Stimulated activated CD4-positive, alpha-beta T cell treated with anti-CD3 and anti-CD28 coated beads, Interleukin-12 subunit alpha, Interleukin-12 subunit beta, amount 100 ng/mL, for 48 hours (primary cell): ENCODE results near the gene COL16A1.

Experiments used
- DNase-seq, 3 donors: peaks; one replicate each; pipeline ENCODE4 v3.0.0-alpha.2; 2020; ENCODE audit warnings: low read depth in 2 of 3, low spot score in 1 of 3

COL16A1 gene

GRCh38 chr1:31703431-31704270 is at the start of gene COL16A1:
COL16A1 (minus strand) TSS chr1:31704017; CDS start chr1:31702193, 1,824 bp downstream.
- no peak for DNase-seq

GRCh38 chr1:31752952-31753475 is 49.2 kb upstream of the COL16A1 start:
- DNase-seq: no peak

GRCh38 chr1:31752258-31752657 is 48.4 kb upstream of the COL16A1 start:
- no peak for DNase-seq

GRCh38 chr1:31751822-31752241 is 48.0 kb upstream of the COL16A1 start:
- DNase-seq: no peak

- no peak for DNase-seq
Observed at GRCh38 chr1:31750858-31751510, 47.2 kb upstream of the COL16A1 start.

- DNase-seq: no peak
Observed at GRCh38 chr1:31749785-31750735, 46.2 kb upstream of the COL16A1 start.

GRCh38 chr1:31748365-31748764 is 44.5 kb upstream of the COL16A1 start:
- no peak for DNase-seq

GRCh38 chr1:31747304-31747703 is 43.5 kb upstream of the COL16A1 start:
- DNase-seq: no peak

GRCh38 chr1:31746687-31747086 is 42.9 kb upstream of the COL16A1 start:
- no peak for DNase-seq

GRCh38 chr1:31745946-31746670 is 42.3 kb upstream of the COL16A1 start:
- DNase-seq: no peak

- DNase-seq: peak; percentile 33 to 49 (median 35)
Observed at GRCh38 chr1:31745096-31745945, 41.5 kb upstream of the COL16A1 start.

GRCh38 chr1:31744165-31744888 is 40.5 kb upstream of the COL16A1 start:
- no peak for DNase-seq

GRCh38 chr1:31742462-31743212 is 38.8 kb upstream of the COL16A1 start:
- DNase-seq: no peak

GRCh38 chr1:31739346-31739745 is 35.5 kb upstream of the COL16A1 start:
- DNase-seq: peak in 2 of 3 donors; percentile 20 to 28

GRCh38 chr1:31736675-31737074 is 32.9 kb upstream of the COL16A1 start:
- no peak for DNase-seq

GRCh38 chr1:31735571-31735970 is 31.8 kb upstream of the COL16A1 start:
- DNase-seq: no peak

- DNase-seq: no peak
Observed at GRCh38 chr1:31734582-31735107, 30.8 kb upstream of the COL16A1 start.
